HepG2 (cell line): ENCODE results near the gene HHEX. TPM values are rescaled to one million over a fixed set of nuclear protein-coding genes. Genes with fewer than 3 reads are reported as not detected.
A peak's percentile ranks its signal among the peaks of the same experiment; 100 is the strongest.

Experiments
- FOXA1 ChIP-seq, 2 experiments: fragments of 450-650 bp in 1 of 2; sonication (generic) in 1 of 2; formaldehyde crosslinking in 1 of 2; IDR thresholded peaks; 2 replicates each; pipeline versions ENCODE4 v1.4.0 to v1.6.1; 2016 to 2020; ENCODE audit warnings: missing genetic modification reagents in 1 of 2
- HMG20A ChIP-seq: IDR thresholded peaks from 2 replicates; pipeline ENCODE4 v1.6.1; 2016; ENCODE audit warnings: borderline replicate concordance
- HOMEZ ChIP-seq: IDR thresholded peaks from 2 replicates; pipeline ENCODE4 v1.6.1; 2016; ENCODE audit warnings: low read depth
- KLF6 ChIP-seq: IDR thresholded peaks from 2 replicates; pipeline ENCODE4 v1.8.0; 2016; ENCODE audit warnings: missing biosample characterization, missing genetic modification reagents
- PBX3 ChIP-seq: sonication (generic); formaldehyde crosslinking; IDR thresholded peaks from 2 replicates; pipeline ENCODE4 v1.8.1; 2023; ENCODE audit warnings: missing genetic modification reagents, inconsistent platforms, borderline replicate concordance
- PHF20 ChIP-seq: sonication (generic); formaldehyde crosslinking; IDR thresholded peaks from 2 replicates; pipeline ENCODE4 v1.5.0; 2020; ENCODE audit warnings: mild to moderate bottlenecking, missing genetic modification reagents
- RCOR2 ChIP-seq: IDR thresholded peaks from 2 replicates; pipeline ENCODE4 v1.6.1; 2016; ENCODE audit warnings: missing biosample characterization, missing genetic modification reagents
- TFE3 ChIP-seq: IDR thresholded peaks from 2 replicates; pipeline ENCODE4 v1.6.1; 2016
- TMF1 ChIP-seq: sonication (generic); formaldehyde crosslinking; IDR thresholded peaks from 2 replicates; pipeline ENCODE4 v1.8.1; 2022; ENCODE audit warnings: low read depth, missing genetic modification reagents
- TRAFD1 ChIP-seq: sonication (generic); formaldehyde crosslinking; IDR thresholded peaks from 2 replicates; pipeline ENCODE4 v1.5.1; 2020; ENCODE audit warnings: missing genetic modification reagents, mild to moderate bottlenecking, borderline replicate concordance
- UBTF ChIP-seq: sonication (generic); formaldehyde crosslinking; IDR thresholded peaks from 2 replicates; pipeline ENCODE4 v1.4.0; 2020; ENCODE audit warnings: mild to moderate bottlenecking, missing genetic modification reagents
- XRCC5 ChIP-seq: fragments of 200-400 bp; formaldehyde crosslinking; optimal IDR thresholded peaks from 2 replicates; pipeline ENCODE3; 2017; ENCODE audit warnings: mild to moderate bottlenecking, low read length
- ZHX1 ChIP-seq: sonication (generic); formaldehyde crosslinking; IDR thresholded peaks from 2 replicates; pipeline ENCODE4 v1.8.1; 2022; ENCODE audit warnings: low read depth, mild to moderate bottlenecking, missing genetic modification reagents
- ZNF18 ChIP-seq: sonication (generic); formaldehyde crosslinking; IDR thresholded peaks from 2 replicates; pipeline ENCODE4 v1.8.0; 2022; ENCODE audit warnings: mild to moderate bottlenecking, missing genetic modification reagents; ENCODE audit not compliant: insufficient replicate concordance
- polyA plus RNA-seq, 8 experiments: library from polyadenylated mRNA; depleted of rRNA in 3 of 8; stranded (reverse) in 7 of 8; unstranded in 1 of 8; fragments of >200 nt; fragmentation: Illumina TruSeq in 4 of 8; extraction: Trizol in 4 of 8; gene quantifications; 2 replicates each; pipeline versions ENCODE4 v1.2.1 to v1.2.3, GENCODE V29; 2011 to 2016; ENCODE audit warnings: low read depth in 4 of 8, missing spikeins in 1 of 8, mixed read lengths in 1 of 8; ENCODE audit not compliant: insufficient read depth in 1 of 8
- total RNA-seq, 5 experiments: library from RNA; depleted of rRNA; stranded (reverse); fragments of >200 nt; fragmentation: Illumina TruSeq; extraction: Trizol; gene quantifications; 2 replicates each; pipeline ENCODE4 v1.2.3, GENCODE V29; 2016; ENCODE audit warnings: low read depth in 1 of 5

Gene HHEX
- total and polyA plus RNA-seq, 2 of the 13 experiments (the other 11 are each of a cell fraction or from before 2014, with no cell fraction given): 44.5 to 48.7 TPM

- TF ChIP-seq TFE3 (0 out of 2 replicates have a peak, but pooled peaks have one; percentile 24), KLF6 (CRISPR knock-in tag) (peak; percentile 62; the same call in 1 of the 2 replicates), TRAFD1 (CRISPR knock-in tag) (no peak), FOXA1 (IDR thresholded peaks at IDR 0.05) (no peak), FOXA1 (CRISPR knock-in tag; IDR thresholded peaks at IDR 0.05) (no peak), RCOR2 (CRISPR knock-in tag) (0 out of 2 replicates have a peak, but pooled peaks have one; percentile 68), ZNF18 (CRISPR knock-in tag) (peak; percentile 19), HMG20A (CRISPR knock-in tag) (0 out of 2 replicates have a peak, but pooled peaks have one; percentile 34), HOMEZ (0 out of 2 replicates have a peak, but pooled peaks have one; percentile 32), XRCC5 (no peak), UBTF (CRISPR knock-in tag) (peak; percentile 92), PBX3 (CRISPR knock-in tag) (no peak), ZHX1 (CRISPR knock-in tag) (no peak; the same call in 1 of the 2 replicates), TMF1 (CRISPR knock-in tag) (peak; percentile 54), PHF20 (no peak)
Observed at GRCh38 chr10:92688927-92689662, 660 bp upstream of the HHEX start (continued).
